Psoas muscle (tissue), 8 donors: Measurements from ENCODE around the gene GLI1. TPM values are rescaled to one million over a fixed set of nuclear protein-coding genes. Genes with fewer than 3 reads are reported as not detected.

ENCODE experiments used
- ATAC-seq, 4 donors: fragments of 200-7000 bp; cut with Tn5 transposase; one replicate each; pipeline ENCODE4 v1.9.1; 2020; ENCODE audit warnings: moderate library complexity in 3 of 4, mild to moderate bottlenecking in 2 of 4
- DNase-seq, 2 donors: peaks; one replicate each; pipeline ENCODE4 v3.0.0-alpha.2; 2020
- H3K27ac ChIP-seq: fragments of 200-600 bp; one replicate; pipeline ENCODE4 v1.8.0; 2022
- H3K27me3 ChIP-seq, 3 donors: fragments of 200-600 bp in 1 of 3; one replicate each; pipeline versions ENCODE4 v1.6.1 to v1.8.0; 2013 to 2022; ENCODE audit warnings: low read length in 2 of 3, mild to moderate bottlenecking in 2 of 3, moderate library complexity in 1 of 3; ENCODE audit not compliant: insufficient read depth in 3 of 3
- H3K36me3 ChIP-seq, 2 donors: fragments of 200-600 bp in 1 of 2; one replicate each; pipeline versions ENCODE4 v1.6.1 to v1.8.0; 2013 to 2022; ENCODE audit warnings: low read depth in 1 of 2, mild to moderate bottlenecking in 1 of 2, moderate library complexity in 1 of 2; ENCODE audit not compliant: insufficient read depth in 1 of 2
- H3K4me1 ChIP-seq: fragments of 200-600 bp; one replicate; pipeline ENCODE4 v1.8.0; 2022
- H3K4me3 ChIP-seq: fragments of 200-600 bp; one replicate; pipeline ENCODE4 v1.8.0; 2022; ENCODE audit warnings: mild to moderate bottlenecking
- H3K9me3 ChIP-seq: fragments of 200-600 bp; one replicate; pipeline ENCODE4 v1.8.0; 2022
- WGBS, 3 donors: extraction: QIAGEN DNeasy Blood & Tissue Kit; methylation state at CpG; one replicate each; pipeline versions ENCODE4 v1.1.6 to v1.1.7; 2013; 5-methylcytosine and 5-hydroxymethylcytosine counted together
- intact Hi-C, 2 donors: fragments of 100-400 bp; cut with DNase I; formaldehyde crosslinking; loops; one replicate each; pipeline versions ENCODE4 v1.11.0 to v1.14.2; 2022
- polyA plus RNA-seq, 3 donors: library from polyadenylated mRNA; stranded (reverse); fragments of 200-250 nt; gene quantifications; one replicate each; pipeline ENCODE4 v1.2.3, GENCODE V29; 2013
- total RNA-seq, 4 donors: library from RNA; stranded (reverse); fragmentation: NEBNext Ultra II Directional in 2 of 4; extraction: Animal tissue kit (Norgen Biotek cat#: 25700) in 2 of 4; gene quantifications; one replicate each; pipeline versions ENCODE4 v1.2.1 to v1.2.4, GENCODE V29; 2021 to 2023
- TF ChIP-seq, protein P1 (sequence below): fragments of 200-600 bp; IDR thresholded peaks from one replicate; pipeline ENCODE4 v1.8.0; 2022; ENCODE audit warnings: antibody characterized with exemption
- donor health status: healthy with polysubstance abuse.
- donor health status: DM: no; HTN: no; CAD: no; lungs with moderate emphysema.
- donor health status: Bipolar disorder and iron deficiency.
- donor health status: healthy.
- donor health status: DM: yes; HTN: yes; CAD: no.
- donor health status: DM: no; HTN: no; CAD: no.
- donor health status: DM: no; HTN: no; CAD: no.
- donor health status: DM: yes; HTN: yes; CAD: no.

GLI1 gene
- total and polyA plus RNA-seq, 7 donors: 0.07 to 0.86 (median 0.29) TPM; not detected in 1

DNA sequence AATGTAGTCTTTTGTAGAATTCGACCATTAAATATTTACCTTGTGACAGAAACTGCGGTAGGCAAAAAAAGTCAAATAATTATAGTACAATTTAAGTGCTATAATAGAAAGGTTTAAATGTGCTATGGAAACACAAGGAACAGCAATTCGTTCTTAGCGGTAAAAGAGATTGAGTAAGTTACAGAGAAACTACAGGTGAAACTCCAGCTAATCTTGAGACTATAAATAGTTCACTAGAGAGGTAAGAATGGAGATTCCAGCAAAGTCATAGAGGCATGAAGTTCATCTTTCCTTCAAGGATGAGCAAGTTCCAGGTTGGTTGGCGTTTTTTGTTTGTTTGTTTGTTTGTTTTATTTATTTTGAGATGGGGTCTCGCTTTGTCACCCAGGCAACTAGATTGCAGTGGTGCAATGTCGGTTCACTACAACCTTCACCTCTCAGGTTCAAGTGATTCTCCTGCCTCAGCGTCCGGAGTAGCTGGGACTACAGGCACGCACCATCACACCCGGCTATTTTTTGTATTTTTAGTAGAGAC, 27.9 kb upstream of the GLI1 start:
- H3K9me3 ChIP-seq: no peaks in the 10 kb centered on the region
- peaks cover 6% of the 10 kb centered on the region for H3K4me1 ChIP-seq
- H3K4me3 ChIP-seq: peak overlapping the region; percentile 79
- H3K36me3 ChIP-seq: no peaks in the 10 kb centered on the region
- peak overlapping the region; percentile 95 for H3K27ac ChIP-seq
- DNase-seq (no peak), ATAC-seq (no peak)
- WGBS, 3 donors: 93 to 94% (median 93%) methylated on average over 11 of the region's 11 CpGs
- TF ChIP-seq, protein P1, sequence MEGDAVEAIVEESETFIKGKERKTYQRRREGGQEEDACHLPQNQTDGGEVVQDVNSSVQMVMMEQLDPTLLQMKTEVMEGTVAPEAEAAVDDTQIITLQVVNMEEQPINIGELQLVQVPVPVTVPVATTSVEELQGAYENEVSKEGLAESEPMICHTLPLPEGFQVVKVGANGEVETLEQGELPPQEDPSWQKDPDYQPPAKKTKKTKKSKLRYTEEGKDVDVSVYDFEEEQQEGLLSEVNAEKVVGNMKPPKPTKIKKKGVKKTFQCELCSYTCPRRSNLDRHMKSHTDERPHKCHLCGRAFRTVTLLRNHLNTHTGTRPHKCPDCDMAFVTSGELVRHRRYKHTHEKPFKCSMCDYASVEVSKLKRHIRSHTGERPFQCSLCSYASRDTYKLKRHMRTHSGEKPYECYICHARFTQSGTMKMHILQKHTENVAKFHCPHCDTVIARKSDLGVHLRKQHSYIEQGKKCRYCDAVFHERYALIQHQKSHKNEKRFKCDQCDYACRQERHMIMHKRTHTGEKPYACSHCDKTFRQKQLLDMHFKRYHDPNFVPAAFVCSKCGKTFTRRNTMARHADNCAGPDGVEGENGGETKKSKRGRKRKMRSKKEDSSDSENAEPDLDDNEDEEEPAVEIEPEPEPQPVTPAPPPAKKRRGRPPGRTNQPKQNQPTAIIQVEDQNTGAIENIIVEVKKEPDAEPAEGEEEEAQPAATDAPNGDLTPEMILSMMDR: no peak
- intact Hi-C loops: no loop called here
- no peaks in the 10 kb centered on the region for H3K27me3 ChIP-seq

DNA sequence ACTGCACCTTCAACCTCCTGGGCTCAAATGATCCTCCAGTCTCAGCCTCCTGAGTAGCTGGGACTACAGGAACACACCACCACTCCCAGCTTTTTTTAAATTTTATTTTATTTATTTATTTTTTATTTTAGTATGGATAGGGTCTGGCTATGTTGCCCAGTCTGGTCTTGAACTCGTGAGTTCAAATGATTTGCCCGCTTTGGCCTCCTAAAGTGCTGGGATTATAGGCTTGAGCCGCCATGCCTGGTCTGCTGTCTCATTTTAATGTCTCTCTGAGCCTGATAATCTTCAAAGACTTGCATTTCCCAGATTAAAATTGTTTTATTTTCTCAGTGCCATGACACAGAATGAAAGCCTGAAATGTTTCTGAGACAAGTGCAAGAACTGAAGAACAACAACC, 26.2 kb upstream of the GLI1 start:
- Histone ChIP-seq H3K9me3 (no peaks in the 10 kb centered on the region), H3K4me1 (peaks cover 6% of the 10 kb centered on the region), H3K27ac (no peak overlapping the region), H3K36me3 (no peaks in the 10 kb centered on the region), H3K27me3 (no peaks in the 10 kb centered on the region), H3K4me3 (no peak overlapping the region)
- intact Hi-C loops: no loop called here
- 80 to 93% (median 82%) methylated on average over 3 of the region's 3 CpGs for WGBS, 3 donors
- TF ChIP-seq, protein P1: no peak
- DNase-seq (no peak), ATAC-seq (no peak)

DNA sequence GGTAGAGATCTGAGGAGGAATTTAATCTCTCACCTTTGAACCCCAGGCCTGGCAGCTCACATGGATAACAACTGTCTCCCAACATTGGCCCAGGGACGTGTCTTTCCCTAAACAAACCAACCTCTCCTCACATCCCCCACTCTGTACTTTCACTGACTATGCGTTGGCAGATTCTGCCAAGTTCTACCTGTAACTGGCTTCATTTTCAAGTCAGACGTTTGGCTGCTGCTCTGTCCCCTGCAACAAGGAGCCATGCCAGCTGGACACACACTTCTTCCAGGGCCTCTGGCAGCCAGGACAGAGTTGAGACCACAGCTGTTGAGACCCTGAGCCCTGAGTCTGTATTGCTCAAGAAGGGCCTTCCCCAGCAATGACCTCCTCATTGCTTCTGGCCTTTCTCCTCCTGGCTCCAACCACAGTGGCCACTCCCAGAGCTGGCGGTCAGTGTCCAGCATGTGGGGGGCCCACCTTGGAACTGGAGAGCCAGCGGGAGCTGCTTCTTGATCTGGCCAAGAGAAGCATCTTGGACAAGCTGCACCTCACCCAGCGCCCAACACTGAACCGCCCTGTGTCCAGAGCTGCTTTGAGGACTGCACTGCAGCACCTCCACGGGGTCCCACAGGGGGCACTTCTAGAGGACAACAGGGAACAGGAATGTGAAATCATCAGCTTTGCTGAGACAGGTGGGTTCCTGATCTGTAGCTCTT, 24.9 kb upstream of the GLI1 start, which contains the start of gene INHBC:
INHBC (plus strand) TSS at position 268 of the 707 bp plus-strand sequence; CDS start at position 371, 103 bp downstream.
- WGBS, 3 donors: 57 to 71% (median 58%) methylated on average over 8 of the region's 8 CpGs
- no peaks in the 10 kb centered on the region for H3K4me1 ChIP-seq
- no peak within 1 kb of the TSS for H3K27ac ChIP-seq
- no peaks in the 10 kb centered on the region for H3K9me3 ChIP-seq
- TF ChIP-seq, protein P1: no peak
- no peak for DNase-seq
- H3K36me3 ChIP-seq: no peaks in the 10 kb centered on the region
- H3K27me3 ChIP-seq: no peaks in the 10 kb centered on the region
- intact Hi-C loops: no loop called here
- H3K4me3 ChIP-seq: no peak within 1 kb of the TSS
- ATAC-seq: no peak

DNA sequence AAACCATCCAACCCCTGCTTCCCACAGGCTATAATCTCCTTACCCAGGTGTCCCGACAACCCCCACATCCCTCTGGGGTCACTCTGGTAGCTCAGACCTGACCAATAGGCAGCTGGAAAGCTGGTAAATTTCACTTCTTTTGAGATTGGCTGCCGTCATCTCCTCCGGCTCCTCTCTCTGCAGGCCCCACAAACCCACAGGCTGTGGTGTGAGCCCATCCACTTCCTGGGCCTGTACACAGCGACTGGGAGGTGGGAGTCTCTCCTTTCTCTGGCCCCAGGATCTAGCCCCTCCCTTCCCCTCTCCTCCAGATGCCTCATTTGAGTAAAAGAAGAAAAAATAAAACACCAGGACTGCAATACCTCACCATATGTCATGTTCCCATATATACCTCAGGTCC, 24.3 kb upstream of the GLI1 start:
- 57 to 74% (median 72%) methylated on average over 4 of the region's 4 CpGs for WGBS, 3 donors
- Histone ChIP-seq H3K4me1 (no peaks in the 10 kb centered on the region), H3K4me3 (no peak overlapping the region), H3K9me3 (no peaks in the 10 kb centered on the region), H3K36me3 (no peaks in the 10 kb centered on the region), H3K27me3 (no peaks in the 10 kb centered on the region), H3K27ac (no peak overlapping the region)
- TF ChIP-seq, protein P1: no peak
- ATAC-seq: no peak
- DNase-seq: no peak
- intact Hi-C loops: no loop called here
